Measurements from ENCODE around the gene CHN2.

CHN2 gene

DNA sequence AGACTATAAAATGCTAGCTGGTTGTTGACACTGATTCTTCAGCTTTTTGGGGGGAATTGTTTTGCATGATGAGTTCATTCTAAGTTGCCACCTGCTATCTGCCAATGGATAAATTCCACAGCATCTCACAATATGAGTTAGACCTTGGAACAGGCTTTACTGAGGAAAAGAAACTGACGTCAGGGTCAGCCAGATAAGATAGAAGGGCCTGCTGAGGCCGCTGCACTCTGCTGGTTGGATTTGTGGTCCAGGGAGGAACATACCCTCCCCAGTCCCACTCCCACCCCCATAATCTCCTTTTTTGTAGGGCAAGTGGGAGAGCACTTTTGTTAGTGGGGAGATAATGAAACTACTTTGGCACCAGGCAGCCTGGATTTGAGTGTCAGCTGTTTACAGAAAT, 258.4 kb downstream of the CHN2 start:
- H3K27ac ChIP-seq (ENCODE audit: low read depth, low read length): no peak overlapping the region
- H3K9me3 ChIP-seq (ENCODE audit: control insufficient read depth in 1 of 2, low read length in 2 of 2): no peaks in the 10 kb centered on the region
- no peaks in the 10 kb centered on the region for H3K27me3 ChIP-seq (ENCODE audit: control insufficient read depth in 1 of 2, insufficient read depth in 2 of 2, low read length in 2 of 2)
- H3K4me1 ChIP-seq (ENCODE audit: control insufficient read depth in 1 of 2, insufficient read depth in 2 of 2, low read length in 2 of 2): peaks cover 9 to 14% of the 10 kb centered on the region in 2 donors
- H3K4me3 ChIP-seq (ENCODE audit: low read depth in 1 of 2, low read length in 2 of 2): no peak overlapping the region
- no peaks in the 10 kb centered on the region for H3K36me3 ChIP-seq (ENCODE audit: control insufficient read depth in 1 of 2, insufficient read depth in 2 of 2, low read length in 2 of 2)
- H3K9ac ChIP-seq (ENCODE audit: low read depth in 1 of 2, low read length in 2 of 2): no peak overlapping the region

DNA sequence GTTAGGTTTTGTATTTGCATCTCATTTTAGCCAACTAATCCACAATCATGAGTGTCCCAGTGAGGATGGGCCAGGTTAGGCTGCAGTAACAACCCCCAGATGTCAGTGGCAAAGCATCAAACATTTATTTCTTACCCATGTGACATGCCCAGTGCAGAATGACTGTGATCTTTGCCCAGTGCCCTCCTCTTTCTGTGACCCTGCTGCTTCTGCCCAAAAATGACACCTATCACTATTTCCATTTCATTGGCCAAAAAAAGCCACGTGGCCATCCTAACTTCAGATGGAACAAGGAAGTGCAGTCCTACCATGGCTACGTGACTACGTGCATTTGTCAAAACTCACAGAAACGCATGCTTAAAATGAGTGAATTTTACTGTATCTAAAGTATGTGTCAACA, 259.9 kb downstream of the CHN2 start:
- no peaks in the 10 kb centered on the region for H3K27me3 ChIP-seq (ENCODE audit: control insufficient read depth in 1 of 2, insufficient read depth in 2 of 2, low read length in 2 of 2)
- no peak overlapping the region for H3K4me3 ChIP-seq (ENCODE audit: low read depth in 1 of 2, low read length in 2 of 2)
- H3K36me3 ChIP-seq (ENCODE audit: control insufficient read depth in 1 of 2, insufficient read depth in 2 of 2, low read length in 2 of 2): no peaks in the 10 kb centered on the region
- H3K9me3 ChIP-seq (ENCODE audit: control insufficient read depth in 1 of 2, low read length in 2 of 2): no peaks in the 10 kb centered on the region
- H3K27ac ChIP-seq (ENCODE audit: low read depth, low read length): no peak overlapping the region
- peaks cover 7 to 13% of the 10 kb centered on the region in 2 donors for H3K4me1 ChIP-seq (ENCODE audit: control insufficient read depth in 1 of 2, insufficient read depth in 2 of 2, low read length in 2 of 2)
- no peak overlapping the region for H3K9ac ChIP-seq (ENCODE audit: low read depth in 1 of 2, low read length in 2 of 2)

DNA sequence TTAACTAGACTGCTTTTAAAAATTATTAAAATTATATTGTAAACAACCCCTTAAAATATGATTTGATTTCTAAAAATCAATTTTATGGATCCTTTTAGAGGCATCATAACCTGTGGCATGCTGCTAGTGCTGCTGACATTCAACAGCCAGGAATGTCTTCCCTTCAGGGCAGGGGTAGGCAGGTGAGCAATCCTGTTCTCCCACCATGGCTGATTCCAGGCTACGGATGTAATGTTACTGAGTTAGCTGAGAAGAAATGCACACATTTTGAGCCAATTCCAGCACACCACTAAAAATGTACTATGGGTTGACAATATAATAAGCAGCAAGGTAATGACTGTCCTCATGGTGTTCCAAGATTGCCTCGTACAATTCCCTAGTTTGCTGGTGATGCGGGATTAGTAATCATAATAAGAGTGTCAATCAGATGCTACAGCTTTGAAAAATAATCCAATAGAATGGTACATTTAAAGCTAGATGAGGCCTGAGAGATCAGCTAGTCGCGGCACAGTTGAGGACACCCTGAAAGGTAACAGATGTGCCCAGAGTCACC, 260.4 kb downstream of the CHN2 start:
- no peaks in the 10 kb centered on the region for H3K36me3 ChIP-seq (ENCODE audit: control insufficient read depth in 1 of 2, insufficient read depth in 2 of 2, low read length in 2 of 2)
- H3K27ac ChIP-seq (ENCODE audit: low read depth, low read length): no peak overlapping the region
- H3K9me3 ChIP-seq (ENCODE audit: control insufficient read depth in 1 of 2, low read length in 2 of 2): no peaks in the 10 kb centered on the region
- H3K27me3 ChIP-seq (ENCODE audit: control insufficient read depth in 1 of 2, insufficient read depth in 2 of 2, low read length in 2 of 2): no peaks in the 10 kb centered on the region
- peaks cover 4 to 8% of the 10 kb centered on the region in 2 donors for H3K4me1 ChIP-seq (ENCODE audit: control insufficient read depth in 1 of 2, insufficient read depth in 2 of 2, low read length in 2 of 2)
- H3K9ac ChIP-seq (ENCODE audit: low read depth in 1 of 2, low read length in 2 of 2): no peak overlapping the region
- H3K4me3 ChIP-seq (ENCODE audit: low read depth in 1 of 2, low read length in 2 of 2): no peak overlapping the region

DNA sequence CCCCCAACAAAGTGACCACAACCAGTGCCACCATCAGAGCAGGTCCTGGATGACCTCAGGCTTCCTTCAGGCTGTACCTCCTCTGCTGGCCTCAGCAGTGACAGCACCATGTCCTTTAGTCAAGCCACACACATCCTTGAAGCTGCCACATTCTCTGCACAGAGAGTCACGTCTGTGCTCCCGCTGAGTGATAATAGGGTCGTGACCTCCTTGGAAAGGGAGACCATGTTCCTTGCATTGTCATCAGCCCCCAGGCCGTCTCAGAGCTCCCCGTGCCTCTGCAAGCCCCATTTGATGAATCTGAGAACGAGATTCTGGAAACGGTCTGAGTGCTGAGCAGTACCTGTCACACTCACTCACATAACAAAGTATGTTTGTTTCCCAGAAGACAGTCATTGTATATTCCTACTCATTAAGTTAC, 262.6 kb downstream of the CHN2 start:
- Histone ChIP-seq H3K9ac (ENCODE audit: low read depth in 1 of 2, low read length in 2 of 2) (no peak overlapping the region), H3K4me1 (ENCODE audit: control insufficient read depth in 1 of 2, insufficient read depth in 2 of 2, low read length in 2 of 2) (peaks cover 4 to 6% of the 10 kb centered on the region in 2 donors), H3K27me3 (ENCODE audit: control insufficient read depth in 1 of 2, insufficient read depth in 2 of 2, low read length in 2 of 2) (no peaks in the 10 kb centered on the region), H3K36me3 (ENCODE audit: control insufficient read depth in 1 of 2, insufficient read depth in 2 of 2, low read length in 2 of 2) (no peaks in the 10 kb centered on the region), H3K9me3 (ENCODE audit: control insufficient read depth in 1 of 2, low read length in 2 of 2) (no peaks in the 10 kb centered on the region), H3K4me3 (ENCODE audit: low read depth in 1 of 2, low read length in 2 of 2) (no peak overlapping the region), H3K27ac (ENCODE audit: low read depth, low read length) (no peak overlapping the region)

DNA sequence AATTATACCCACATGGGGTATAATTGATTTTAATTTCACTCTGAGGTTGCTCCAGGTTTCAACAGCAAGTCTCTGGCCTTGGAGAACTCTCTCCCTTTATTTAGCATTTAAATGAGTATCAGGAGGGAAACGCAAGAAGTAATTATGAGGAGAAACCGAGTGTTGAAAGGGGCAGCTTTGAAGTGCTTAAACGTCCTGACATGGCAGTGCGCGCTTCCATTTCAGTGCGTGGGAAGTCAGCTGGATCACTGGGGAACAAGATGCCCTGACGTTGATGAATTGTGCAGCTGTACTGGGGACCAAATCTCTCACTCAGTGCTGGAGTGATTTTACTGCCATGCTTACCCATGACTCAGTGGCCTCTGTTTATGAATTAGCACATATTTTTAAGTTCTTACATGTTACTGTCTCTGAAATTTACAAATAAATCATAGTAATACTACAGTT, 263.0 kb downstream of the CHN2 start:
- H3K4me3 ChIP-seq (ENCODE audit: low read depth in 1 of 2, low read length in 2 of 2): no peak overlapping the region
- peaks cover 2 to 6% of the 10 kb centered on the region in 2 donors for H3K4me1 ChIP-seq (ENCODE audit: control insufficient read depth in 1 of 2, insufficient read depth in 2 of 2, low read length in 2 of 2)
- H3K9ac ChIP-seq (ENCODE audit: low read depth in 1 of 2, low read length in 2 of 2): no peak overlapping the region
- no peaks in the 10 kb centered on the region for H3K9me3 ChIP-seq (ENCODE audit: control insufficient read depth in 1 of 2, low read length in 2 of 2)
- H3K27me3 ChIP-seq (ENCODE audit: control insufficient read depth in 1 of 2, insufficient read depth in 2 of 2, low read length in 2 of 2): no peaks in the 10 kb centered on the region
- H3K36me3 ChIP-seq (ENCODE audit: control insufficient read depth in 1 of 2, insufficient read depth in 2 of 2, low read length in 2 of 2): no peaks in the 10 kb centered on the region
- no peak overlapping the region for H3K27ac ChIP-seq (ENCODE audit: low read depth, low read length)

DNA sequence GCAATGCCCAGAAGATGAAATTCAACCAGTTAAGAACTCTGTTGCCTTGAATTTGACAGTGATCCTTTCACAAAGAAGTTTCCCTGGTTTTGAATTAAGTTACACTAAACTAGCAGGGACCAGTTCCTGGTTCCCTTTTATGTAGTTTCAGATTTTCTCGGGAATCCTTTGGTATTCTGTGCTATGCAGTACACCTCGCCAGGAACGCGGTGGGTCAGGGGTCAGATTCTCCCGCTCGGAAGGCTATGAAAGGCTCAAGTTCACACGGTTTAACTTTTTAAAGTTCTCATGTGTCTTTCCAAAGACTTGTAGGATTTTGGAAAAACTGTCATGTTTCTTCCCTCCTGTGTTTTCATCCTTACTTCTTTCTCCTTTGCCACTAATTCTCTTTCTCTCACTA, 264.4 kb downstream of the CHN2 start:
- H3K9ac ChIP-seq (ENCODE audit: low read depth in 1 of 2, low read length in 2 of 2): no peak overlapping the region
- no peak overlapping the region for H3K4me3 ChIP-seq (ENCODE audit: low read depth in 1 of 2, low read length in 2 of 2)
- peaks cover 9% of the 10 kb centered on the region in 2 donors for H3K4me1 ChIP-seq (ENCODE audit: control insufficient read depth in 1 of 2, insufficient read depth in 2 of 2, low read length in 2 of 2)
- no peak overlapping the region for H3K27ac ChIP-seq (ENCODE audit: low read depth, low read length)
- H3K36me3 ChIP-seq (ENCODE audit: control insufficient read depth in 1 of 2, insufficient read depth in 2 of 2, low read length in 2 of 2): no peaks in the 10 kb centered on the region
- no peaks in the 10 kb centered on the region for H3K27me3 ChIP-seq (ENCODE audit: control insufficient read depth in 1 of 2, insufficient read depth in 2 of 2, low read length in 2 of 2)
- H3K9me3 ChIP-seq (ENCODE audit: control insufficient read depth in 1 of 2, low read length in 2 of 2): no peaks in the 10 kb centered on the region

DNA sequence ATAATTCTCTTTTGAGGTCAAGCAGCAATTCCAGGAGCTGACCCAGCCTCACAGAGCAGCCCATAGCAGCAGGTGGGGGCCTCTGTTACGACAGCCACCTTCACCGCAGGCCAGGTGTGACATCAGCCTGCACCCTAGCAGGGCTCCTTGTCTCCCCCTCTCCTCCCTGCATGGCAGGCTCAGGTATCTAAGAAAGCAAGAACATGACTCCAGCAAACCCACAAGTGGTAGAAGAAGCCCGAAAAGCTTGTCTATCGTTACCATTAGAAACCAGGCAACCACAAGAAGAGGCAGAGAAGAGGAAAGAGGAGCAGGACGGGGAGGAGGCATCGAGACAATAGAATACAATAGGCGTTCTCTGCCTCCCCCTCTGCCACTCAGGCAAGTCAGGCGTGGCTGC, 265.0 kb downstream of the CHN2 start:
- H3K27me3 ChIP-seq (ENCODE audit: control insufficient read depth in 1 of 2, insufficient read depth in 2 of 2, low read length in 2 of 2): no peaks in the 10 kb centered on the region
- H3K9me3 ChIP-seq (ENCODE audit: control insufficient read depth in 1 of 2, low read length in 2 of 2): no peaks in the 10 kb centered on the region
- H3K9ac ChIP-seq (ENCODE audit: low read depth in 1 of 2, low read length in 2 of 2): no peak overlapping the region
- H3K36me3 ChIP-seq (ENCODE audit: control insufficient read depth in 1 of 2, insufficient read depth in 2 of 2, low read length in 2 of 2): no peaks in the 10 kb centered on the region
- H3K4me3 ChIP-seq (ENCODE audit: low read depth in 1 of 2, low read length in 2 of 2): no peak overlapping the region
- H3K4me1 ChIP-seq (ENCODE audit: control insufficient read depth in 1 of 2, insufficient read depth in 2 of 2, low read length in 2 of 2): peaks cover 12% of the 10 kb centered on the region in 2 donors
- H3K27ac ChIP-seq (ENCODE audit: low read depth, low read length): no peak overlapping the region

DNA sequence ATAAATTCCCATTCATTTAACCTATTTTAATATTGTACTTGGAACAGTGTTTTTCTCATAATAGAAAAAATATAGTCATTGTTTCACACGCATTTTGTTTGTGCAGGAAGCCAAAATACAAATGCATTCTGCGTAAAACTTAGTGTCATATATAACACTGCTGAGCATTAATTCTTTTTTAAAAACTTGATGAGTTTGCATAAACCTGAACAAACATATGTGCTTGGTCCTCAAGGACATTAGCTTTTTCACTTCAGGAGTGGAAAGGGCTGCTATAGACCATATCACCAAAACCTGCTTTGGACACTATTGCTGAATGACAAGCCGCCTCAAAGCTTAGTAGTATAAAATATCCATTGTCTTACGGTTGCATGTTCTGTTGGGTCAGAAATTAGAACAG, 267.4 kb downstream of the CHN2 start:
- no peak overlapping the region for H3K27ac ChIP-seq (ENCODE audit: low read depth, low read length)
- peaks cover 12 to 18% of the 10 kb centered on the region in 2 donors for H3K4me1 ChIP-seq (ENCODE audit: control insufficient read depth in 1 of 2, insufficient read depth in 2 of 2, low read length in 2 of 2)
- H3K36me3 ChIP-seq (ENCODE audit: control insufficient read depth in 1 of 2, insufficient read depth in 2 of 2, low read length in 2 of 2): no peaks in the 10 kb centered on the region
- no peak overlapping the region for H3K9ac ChIP-seq (ENCODE audit: low read depth in 1 of 2, low read length in 2 of 2)
- no peak overlapping the region for H3K4me3 ChIP-seq (ENCODE audit: low read depth in 1 of 2, low read length in 2 of 2)
- H3K27me3 ChIP-seq (ENCODE audit: control insufficient read depth in 1 of 2, insufficient read depth in 2 of 2, low read length in 2 of 2): no peaks in the 10 kb centered on the region
- no peaks in the 10 kb centered on the region for H3K9me3 ChIP-seq (ENCODE audit: control insufficient read depth in 1 of 2, low read length in 2 of 2)

DNA sequence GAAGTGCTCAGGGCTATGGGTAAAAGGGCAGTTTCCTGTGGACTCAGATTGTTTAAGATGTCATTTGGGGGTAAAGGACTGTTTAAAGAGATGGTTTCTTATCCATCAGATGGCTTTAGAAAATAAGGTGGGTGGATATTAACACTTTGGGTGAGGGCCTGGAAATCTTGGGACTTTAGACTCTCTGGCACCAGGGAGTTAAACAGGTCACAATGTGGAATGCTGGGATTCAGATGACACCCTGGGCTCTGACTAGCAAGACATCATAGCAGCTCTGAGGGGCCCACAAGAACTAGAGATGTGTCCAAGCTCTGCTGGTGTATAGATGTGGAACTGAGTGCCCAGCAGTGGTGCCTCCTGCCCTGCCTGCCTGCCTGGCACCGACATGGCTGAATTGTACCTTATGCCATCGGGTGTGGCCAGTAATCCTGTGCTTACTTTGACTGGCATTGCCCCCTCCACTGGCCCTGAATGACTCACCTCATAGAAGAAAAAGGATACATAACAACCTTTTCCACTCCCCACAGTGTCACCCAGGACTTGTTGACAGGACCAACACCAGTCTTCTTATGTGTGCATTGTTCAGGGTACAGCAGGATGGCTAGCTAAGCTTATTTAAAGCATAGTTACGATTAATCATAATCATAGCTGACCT, 269.1 kb downstream of the CHN2 start:
- H3K9ac ChIP-seq (ENCODE audit: low read depth in 1 of 2, low read length in 2 of 2): no peak overlapping the region
- peaks cover 15 to 30% of the 10 kb centered on the region in 2 donors for H3K4me1 ChIP-seq (ENCODE audit: control insufficient read depth in 1 of 2, insufficient read depth in 2 of 2, low read length in 2 of 2)
- peak overlapping the region in 1 of 2 donors; percentile 2 for H3K4me3 ChIP-seq (ENCODE audit: low read depth in 1 of 2, low read length in 2 of 2)
- no peak overlapping the region for H3K27ac ChIP-seq (ENCODE audit: low read depth, low read length)
- H3K36me3 ChIP-seq (ENCODE audit: control insufficient read depth in 1 of 2, insufficient read depth in 2 of 2, low read length in 2 of 2): no peaks in the 10 kb centered on the region
- no peaks in the 10 kb centered on the region for H3K9me3 ChIP-seq (ENCODE audit: control insufficient read depth in 1 of 2, low read length in 2 of 2)
- H3K27me3 ChIP-seq (ENCODE audit: control insufficient read depth in 1 of 2, insufficient read depth in 2 of 2, low read length in 2 of 2): no peaks in the 10 kb centered on the region

DNA sequence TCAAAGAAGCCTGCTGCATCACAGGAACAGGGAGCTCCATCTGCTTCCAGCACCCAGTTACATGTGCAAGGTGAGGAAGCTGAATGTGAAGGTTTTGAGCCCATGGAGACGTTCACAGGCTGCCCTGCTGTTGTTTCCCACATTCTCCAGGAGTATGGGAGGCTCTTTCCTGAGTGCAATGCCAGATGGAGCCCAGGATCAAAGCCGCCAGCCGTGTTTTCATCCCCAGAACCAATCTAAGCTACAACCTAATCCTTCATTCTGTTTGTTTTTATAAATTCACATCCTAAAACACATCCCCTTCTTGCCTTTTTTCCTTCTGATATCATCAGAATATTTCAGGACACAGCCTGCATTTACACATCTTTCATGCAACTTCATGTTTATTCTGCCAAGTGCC, 270.2 kb downstream of the CHN2 start:
- H3K27me3 ChIP-seq (ENCODE audit: control insufficient read depth in 1 of 2, insufficient read depth in 2 of 2, low read length in 2 of 2): no peaks in the 10 kb centered on the region
- no peak overlapping the region for H3K27ac ChIP-seq (ENCODE audit: low read depth, low read length)
- H3K4me1 ChIP-seq (ENCODE audit: control insufficient read depth in 1 of 2, insufficient read depth in 2 of 2, low read length in 2 of 2): peaks cover 26 to 41% of the 10 kb centered on the region in 2 donors
- no peak overlapping the region for H3K9ac ChIP-seq (ENCODE audit: low read depth in 1 of 2, low read length in 2 of 2)
- no peaks in the 10 kb centered on the region for H3K9me3 ChIP-seq (ENCODE audit: control insufficient read depth in 1 of 2, low read length in 2 of 2)
- H3K36me3 ChIP-seq (ENCODE audit: control insufficient read depth in 1 of 2, insufficient read depth in 2 of 2, low read length in 2 of 2): no peaks in the 10 kb centered on the region
- no peak overlapping the region for H3K4me3 ChIP-seq (ENCODE audit: low read depth in 1 of 2, low read length in 2 of 2)
